Heart left ventricle (tissue), 16 donors: Measurements from ENCODE around the gene SND1. TPM values are rescaled to one million over a fixed set of nuclear protein-coding genes. Genes with fewer than 3 reads are reported as not detected.

Experiments
- ATAC-seq, 4 donors: fragments of 200-7000 bp; cut with Tn5 transposase; one replicate each; pipeline ENCODE4 v1.9.1; 2020 to 2022; ENCODE audit warnings: moderate library complexity in 4 of 4, mild to moderate bottlenecking in 3 of 4, moderate number of reproducible peaks in 1 of 4
- DNase-seq, 5 donors: peaks; one replicate each; pipeline ENCODE4 v3.0.0-alpha.2; 2020
- H3K27ac ChIP-seq, 12 donors: fragments of 200-600 bp; sonication (generic) in 4 of 12; one replicate each; pipeline versions ENCODE4 v1.5.0 to v1.8.0; 2016 to 2022; ENCODE audit warnings: mild to moderate bottlenecking in 2 of 12
- H3K27me3 ChIP-seq, 9 donors: fragments of 200-600 bp; sonication (generic) in 2 of 9; one replicate each; pipeline versions ENCODE4 v1.5.1 to v1.8.0; 2016 to 2022; ENCODE audit warnings: mild to moderate bottlenecking in 3 of 9
- H3K36me3 ChIP-seq, 9 donors: fragments of 200-600 bp; sonication (generic) in 2 of 9; one replicate each; pipeline versions ENCODE4 v1.5.0 to v1.8.0; 2018 to 2022; ENCODE audit warnings: mild to moderate bottlenecking in 2 of 9
- H3K4me1 ChIP-seq, 12 donors: fragments of 200-600 bp; sonication (generic) in 4 of 12; one replicate each; pipeline versions ENCODE4 v1.5.0 to v1.8.0; 2016 to 2022; ENCODE audit warnings: mild to moderate bottlenecking in 3 of 12
- H3K4me3 ChIP-seq, 12 donors: fragments of 200-600 bp; sonication (generic) in 4 of 12; one replicate each; pipeline versions ENCODE4 v1.5.0 to v1.8.0; 2017 to 2022; ENCODE audit warnings: mild to moderate bottlenecking in 9 of 12, moderate library complexity in 4 of 12
- H3K9me3 ChIP-seq, 12 donors: fragments of 200-600 bp; sonication (generic) in 4 of 12; one replicate each; pipeline versions ENCODE4 v1.5.0 to v1.8.0; 2016 to 2022; ENCODE audit warnings: mild to moderate bottlenecking in 1 of 12
- CTCF ChIP-seq, 12 donors: fragments of 200-600 bp; sonication (generic) in 4 of 12; IDR thresholded peaks; one replicate each; pipeline versions ENCODE4 v1.5.0 to v1.8.0; 2018 to 2022; ENCODE audit warnings: antibody characterized with exemption in 12 of 12, mild to moderate bottlenecking in 5 of 12
- POLR2A ChIP-seq, 2 donors: fragments of 450-650 bp; IDR thresholded peaks; one replicate each; pipeline ENCODE4 v1.6.1; 2017; ENCODE audit warnings: antibody characterized with exemption in 2 of 2, mild to moderate bottlenecking in 2 of 2, moderate library complexity in 2 of 2
- WGBS, 4 donors: extraction: QIAGEN DNeasy Blood & Tissue Kit in 2 of 4; methylation state at CpG; one replicate each; pipeline versions ENCODE4 v1.1.5 to v1.1.7; 2013 to 2018; 5-methylcytosine and 5-hydroxymethylcytosine counted together
- intact Hi-C, 10 donors: fragments of 100-400 bp; cut with DNase I; formaldehyde crosslinking; loops; one replicate each; pipeline versions ENCODE4 v1.11.1 to v1.14.2; 2022
- polyA plus RNA-seq, 2 donors: library from polyadenylated mRNA; stranded (reverse); fragments of 200-250 nt; gene quantifications; one replicate each; pipeline ENCODE4 v1.2.3, GENCODE V29; 2013
- total RNA-seq, 9 donors: library from RNA; depleted of rRNA in 2 of 9; stranded (reverse); fragments of >200 nt in 2 of 9; fragmentation: NEBNext Ultra II Directional in 3 of 9; extraction: Animal tissue kit (Norgen Biotek cat#: 25700) in 3 of 9; gene quantifications; one replicate each; pipeline versions ENCODE4 v1.1.0 to v1.2.4, GENCODE V29; 2016 to 2023
- donor health status: ischemic (EF 13 %, LVEDD 7.1; RV severe dilation, severe dysfunction).
- donor health status: healthy with polysubstance abuse.
- donor health status: DM: no; HTN: yes; CAD: no.
- donor health status: DM: no; HTN: no; CAD: no.
- donor health status: ischemic (EF 25% LVEDD 6.9; RV normal size, moderate dysfunction).
- donor health status: ischemic (EF 25% LVEDD 5.7; RV mildly dilated, moderate dysfunction).
- donor health status: healthy.
- donor health status: DM: yes; HTN: yes; CAD: no.
- donor health status: ischemic (EF 35%, LVEDD 5.7; RV mildly dilated, moderate dysfunction).
- donor health status: nonischemic (EF 11% LVEDD 7.7; RV severe dilation, severe dysfunction).
- donor health status: DM: yes; HTN: yes; CAD: no.
- donor health status: PGD.
- donor health status: ischemic (EF 29% LVEDD 5.4; RV normal size, mild dysfunction).
- donor health status: nonischemic (EF 23%, LVEDD 6.1; RV moderate dilation, normal function).

Gene SND1
- total and polyA plus RNA-seq, 11 donors = 45.6 to 115 (median 76.3) TPM

GRCh38 chr7:127644484-127644883 is 7.5 kb upstream of the SND1 start:
- intact Hi-C loops = no loop called here
- no peak for ATAC-seq
- WGBS, 4 donors = 55 to 72% (median 61%) methylated on average over 2 of the region's 2 CpGs

GRCh38 chr7:127647636-127648035 is 4.4 kb upstream of the SND1 start:
- TF ChIP-seq CTCF (IDR thresholded peaks at IDR 0.05) (no peak), POLR2A (IDR thresholded peaks at IDR 0.05) (no peak)
- WGBS, 4 donors = 95 to 99% (median 96%) methylated on average over 8 of the region's 8 CpGs
- Histone ChIP-seq H3K4me1 (peaks cover 0 to 7% (median 2%) of the 10 kb centered on the region in 12 donors), H3K9me3 (no peaks in the 10 kb centered on the region), H3K36me3 (no peaks in the 10 kb centered on the region), H3K27ac (no peak overlapping the region), H3K4me3 (no peak overlapping the region), H3K27me3 (no peaks in the 10 kb centered on the region)
- intact Hi-C loops = loop anchor here in 2 of 10 donors (2.0 to 5.0 kb wide), 2 partner anchors 55 to 59 kb away; partner anchors contain the start of genes ARF5 (in 1 of the 2) and FSCN3 (in 1 of the 2)
- ATAC-seq (no peak), DNase-seq (no peak)

More at GRCh38 chr7:127644484-127644883, 7.5 kb upstream of the SND1 start:
- no peak for TF ChIP-seq CTCF (IDR thresholded peaks at IDR 0.05)
- TF ChIP-seq POLR2A (IDR thresholded peaks at IDR 0.05) = no peak
- Histone ChIP-seq H3K27me3 (peaks cover 0 to 3% (median 0%) of the 10 kb centered on the region in 9 donors), H3K4me3 (no peak overlapping the region), H3K27ac (no peak overlapping the region), H3K36me3 (no peaks in the 10 kb centered on the region), H3K9me3 (no peaks in the 10 kb centered on the region), H3K4me1 (no peaks in the 10 kb centered on the region)
- no peak for DNase-seq

GRCh38 chr7:127648986-127649385 is 3.0 kb upstream of the SND1 start:
- ATAC-seq = no peak
- Histone ChIP-seq H3K9me3 (no peaks in the 10 kb centered on the region), H3K27ac (no peak overlapping the region), H3K27me3 (no peaks in the 10 kb centered on the region), H3K36me3 (no peaks in the 10 kb centered on the region), H3K4me3 (no peak overlapping the region), H3K4me1 (peaks cover 0 to 21% (median 14%) of the 10 kb centered on the region in 12 donors)
- no peak for DNase-seq
- intact Hi-C loops = loop anchor here in 1 of 10 donors (5.0 kb wide), 1 partner anchor 57 kb away; the partner anchor contains the start of gene FSCN3
- WGBS, 4 donors = 75 to 83% (median 77%) methylated on average over 2 of the region's 2 CpGs
- no peak for TF ChIP-seq CTCF (IDR thresholded peaks at IDR 0.05)
- TF ChIP-seq POLR2A (IDR thresholded peaks at IDR 0.05) = no peak

- Histone ChIP-seq H3K27me3 (no peaks in the 10 kb centered on the region), H3K27ac (peak overlapping the region; percentile 90 to 98 (median 94)), H3K4me3 (peak overlapping the region; percentile 38 to 97 (median 90)), H3K9me3 (no peaks in the 10 kb centered on the region), H3K36me3 (no peaks in the 10 kb centered on the region), H3K4me1 (peaks cover 0 to 41% (median 32%) of the 10 kb centered on the region in 12 donors)
- intact Hi-C loops = loop anchor here in 7 of 10 donors (2.0 to 10.0 kb wide), 5 partner anchors 62 to 259 kb away; partner anchors contain the start of genes ARF5 (in 6 of the 7), ZNF800 (in 4 of the 7) and GCC1 (in 2 of the 7)
- no peak for DNase-seq
- peak in 3 of 4 donors; percentile 6 to 23 (median 19) for ATAC-seq
- WGBS, 4 donors = 44 to 47% (median 45%) methylated on average over 28 to 29 of the region's 29 CpGs
- no peak for TF ChIP-seq POLR2A (IDR thresholded peaks at IDR 0.05)
- no peak for TF ChIP-seq CTCF (IDR thresholded peaks at IDR 0.05)
Measured at GRCh38 chr7:127650847-127651555, 993 bp upstream of the SND1 start.
